GM21515 (cell line): ENCODE results near the gene PNPLA1.

Experiments
- ATAC-seq: cut with Tn5 transposase; IDR thresholded peaks from one replicate; pipeline ENCODE4 v1.9.1; 2021; ENCODE audit not compliant: unreplicated experiment

PNPLA1 gene

DNA sequence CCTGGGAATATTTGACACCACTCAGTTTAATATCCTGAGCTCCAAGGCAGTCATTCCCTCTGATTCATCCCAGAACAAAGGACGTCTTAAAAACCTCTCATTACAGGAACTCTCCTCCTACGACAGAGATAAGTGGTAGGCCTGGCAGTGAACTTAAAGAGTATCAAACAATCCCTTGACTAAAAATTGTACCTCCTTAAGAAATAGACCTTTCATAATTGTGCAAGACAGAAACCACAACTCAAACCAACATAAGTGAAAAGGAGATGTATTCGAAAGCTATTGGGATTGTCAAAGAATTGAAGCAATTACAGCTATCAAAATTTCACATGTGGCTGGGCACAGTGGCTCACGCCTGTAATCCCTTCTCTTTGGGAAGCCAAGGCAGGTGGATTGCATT lies 86.0 kb downstream of the PNPLA1 start:
- ATAC-seq: no peak

DNA sequence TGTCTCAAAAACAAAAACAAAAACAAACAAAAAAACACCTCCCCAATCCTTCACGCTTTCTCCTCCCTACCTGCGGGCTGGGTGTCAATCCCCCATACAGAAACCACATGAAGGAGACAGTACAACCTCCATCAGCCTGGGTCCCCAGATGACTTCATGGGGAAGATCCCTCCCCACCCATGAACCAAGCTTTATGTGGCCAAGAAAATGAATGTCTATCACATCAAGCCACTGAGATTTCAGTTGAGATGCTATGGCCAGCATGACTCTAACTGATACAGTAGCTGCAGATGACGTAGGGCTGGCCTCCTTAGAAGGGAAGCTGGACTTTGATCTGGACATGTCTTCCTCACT lies 88.0 kb downstream of the PNPLA1 start:
- ATAC-seq: no peak
